GM18868 (cell line): Measurements from ENCODE around the gene PSMD3.
"Not testable (repeated sequence)": the region's sequence is repeated elsewhere in the genome, so short reads cannot be mapped to it uniquely, and the experiment has no call there.

Source experiments
- ATAC-seq: cut with Tn5 transposase; IDR thresholded peaks from one replicate; pipeline ENCODE4 v1.9.1; 2021; ENCODE audit warnings: mild to moderate bottlenecking, moderate library complexity; ENCODE audit not compliant: unreplicated experiment

PSMD3 gene

DNA sequence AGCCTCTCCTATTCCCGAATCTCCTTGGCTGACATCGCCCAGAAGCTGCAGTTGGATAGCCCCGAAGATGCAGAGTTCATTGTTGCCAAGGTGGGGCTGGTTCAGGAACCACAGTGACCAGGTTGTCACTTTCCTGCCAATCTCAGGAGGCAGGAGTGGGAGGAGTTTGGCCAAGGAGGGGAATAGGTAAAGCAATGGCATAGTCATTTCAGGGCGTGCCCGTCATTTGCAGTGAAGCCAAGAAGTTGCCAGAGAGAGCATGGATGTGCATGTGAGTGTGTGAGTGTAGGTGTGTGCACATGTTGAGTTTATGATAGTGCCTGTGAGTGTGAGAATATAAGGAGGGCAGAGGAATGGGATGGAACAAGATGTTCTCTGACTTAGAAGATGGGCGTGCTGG is 14.8 kb downstream of the PSMD3 start:
- no peak for ATAC-seq

DNA sequence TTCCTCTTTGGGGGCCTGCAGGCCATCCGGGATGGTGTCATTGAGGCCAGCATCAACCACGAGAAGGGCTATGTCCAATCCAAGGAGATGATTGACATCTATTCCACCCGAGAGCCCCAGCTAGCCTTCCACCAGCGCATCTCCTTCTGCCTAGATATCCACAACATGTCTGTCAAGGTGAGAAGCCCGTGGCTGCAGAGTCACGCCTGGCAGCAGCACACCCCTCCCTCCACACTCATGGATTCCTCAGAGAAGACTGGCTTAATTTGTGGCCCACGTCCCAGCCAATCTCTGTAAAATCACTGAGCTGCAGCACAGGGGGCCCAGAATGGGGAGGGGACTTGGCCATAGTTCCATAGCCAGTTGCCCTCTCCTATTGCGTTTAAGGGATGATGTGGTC is 15.6 kb downstream of the PSMD3 start:
- no peak for ATAC-seq

DNA sequence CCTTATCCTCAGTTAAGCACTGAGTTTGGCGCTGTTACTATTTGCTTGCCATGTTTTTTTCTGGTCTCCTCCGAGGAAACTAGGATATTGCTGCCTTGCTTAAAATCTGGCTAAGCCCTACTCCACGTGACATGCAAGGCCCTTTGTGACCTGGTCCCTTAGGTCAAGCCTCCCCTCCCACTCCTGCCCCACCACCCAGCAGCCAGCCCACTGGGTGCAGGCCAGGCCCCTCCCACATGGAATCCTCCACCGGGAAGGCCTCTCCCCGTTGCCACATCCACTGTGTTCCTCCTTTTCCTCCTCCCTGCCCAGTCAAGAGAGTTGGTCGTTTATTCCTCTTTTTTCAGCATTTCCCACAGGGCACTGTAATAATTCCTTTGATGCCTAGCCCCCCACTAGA is 16.2 kb downstream of the PSMD3 start:
- ATAC-seq = no peak

DNA sequence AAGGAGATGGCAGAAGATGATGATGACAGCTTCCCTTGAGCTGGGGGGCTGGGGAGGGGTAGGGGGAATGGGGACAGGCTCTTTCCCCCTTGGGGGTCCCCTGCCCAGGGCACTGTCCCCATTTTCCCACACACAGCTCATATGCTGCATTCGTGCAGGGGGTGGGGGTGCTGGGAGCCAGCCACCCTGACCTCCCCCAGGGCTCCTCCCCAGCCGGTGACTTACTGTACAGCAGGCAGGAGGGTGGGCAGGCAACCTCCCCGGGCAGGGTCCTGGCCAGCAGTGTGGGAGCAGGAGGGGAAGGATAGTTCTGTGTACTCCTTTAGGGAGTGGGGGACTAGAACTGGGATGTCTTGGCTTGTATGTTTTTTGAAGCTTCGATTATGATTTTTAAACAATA is 16.9 kb downstream of the PSMD3 start:
- ATAC-seq = no peak

DNA sequence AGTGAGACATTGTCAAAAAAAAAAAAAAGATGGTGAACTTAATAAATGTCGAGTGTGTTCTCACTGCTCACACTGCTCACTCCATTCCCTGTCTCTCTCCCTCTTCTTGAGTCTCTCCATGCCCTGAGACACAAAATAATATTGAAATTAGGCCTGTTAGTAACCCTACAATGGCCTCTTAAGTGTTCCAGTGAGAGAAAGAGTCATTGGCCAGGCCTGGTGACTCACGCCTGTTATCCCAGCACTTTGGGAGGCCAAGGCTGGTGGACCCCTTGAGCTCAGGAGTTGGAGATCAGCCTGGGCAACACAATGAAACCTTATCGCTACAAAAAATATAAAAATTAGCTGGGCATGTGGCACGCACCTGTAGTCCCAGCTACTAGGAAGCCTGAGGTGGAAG is 18.5 kb downstream of the PSMD3 start:
- no peak for ATAC-seq

DNA sequence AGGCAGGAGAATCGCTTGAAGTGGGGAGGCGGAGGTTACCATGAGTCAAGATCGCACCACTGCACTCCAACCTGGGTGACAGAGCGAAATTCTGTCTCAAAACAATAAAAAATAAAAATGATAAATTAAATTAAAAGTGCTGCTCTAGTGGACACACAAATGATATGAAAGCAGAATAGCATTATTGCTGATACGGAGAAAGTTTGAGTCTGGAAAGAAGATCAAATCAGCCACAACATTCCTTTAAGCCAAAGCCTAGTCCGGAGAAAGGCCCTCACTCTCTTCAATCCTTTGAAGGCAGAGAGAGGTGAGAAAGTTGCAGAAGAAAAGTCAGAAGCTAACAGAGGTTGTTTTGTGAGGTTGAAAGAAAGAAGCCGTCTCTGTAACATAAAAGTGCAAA is 19.6 kb downstream of the PSMD3 start:
- no peak for ATAC-seq

DNA sequence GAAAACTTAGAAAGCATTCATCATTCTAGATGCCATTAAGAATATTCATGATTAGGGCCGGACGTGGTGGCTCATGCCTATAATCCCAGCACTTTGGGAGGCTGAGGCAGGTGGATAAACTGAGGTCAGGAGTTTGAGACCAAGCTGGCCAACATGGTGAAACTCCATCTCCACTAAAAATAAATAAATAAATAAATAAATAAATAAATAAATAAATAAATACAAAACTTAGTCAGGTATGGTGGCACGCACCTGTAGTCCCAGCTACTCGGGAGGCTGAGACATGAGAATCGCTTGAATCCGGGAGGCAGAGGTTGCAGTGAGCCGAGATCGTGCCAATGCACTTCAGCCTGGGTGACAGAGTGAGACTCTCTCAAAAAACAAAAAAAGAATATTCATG is 20.7 kb downstream of the PSMD3 start:
- not testable (repeated sequence) for ATAC-seq

DNA sequence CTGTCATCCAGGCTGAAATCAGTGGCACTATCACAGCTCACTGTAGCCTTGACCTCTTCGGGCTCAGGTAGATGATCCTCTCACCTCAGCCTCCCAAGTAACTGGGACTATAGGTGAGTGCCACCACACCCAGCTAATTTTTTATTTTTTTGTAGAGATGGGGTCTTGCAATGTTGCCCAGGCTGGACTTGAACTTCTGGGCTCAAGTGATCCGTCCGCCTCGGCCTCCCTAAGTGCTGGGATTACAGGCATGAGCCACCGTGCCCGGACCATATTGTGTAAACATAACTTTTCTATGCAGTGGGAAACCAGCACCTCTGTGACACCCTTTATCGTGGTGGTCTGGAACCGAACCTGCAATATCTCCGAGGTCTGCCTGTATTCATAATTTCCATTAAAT is 23.5 kb downstream of the PSMD3 start:
- no peak for ATAC-seq

DNA sequence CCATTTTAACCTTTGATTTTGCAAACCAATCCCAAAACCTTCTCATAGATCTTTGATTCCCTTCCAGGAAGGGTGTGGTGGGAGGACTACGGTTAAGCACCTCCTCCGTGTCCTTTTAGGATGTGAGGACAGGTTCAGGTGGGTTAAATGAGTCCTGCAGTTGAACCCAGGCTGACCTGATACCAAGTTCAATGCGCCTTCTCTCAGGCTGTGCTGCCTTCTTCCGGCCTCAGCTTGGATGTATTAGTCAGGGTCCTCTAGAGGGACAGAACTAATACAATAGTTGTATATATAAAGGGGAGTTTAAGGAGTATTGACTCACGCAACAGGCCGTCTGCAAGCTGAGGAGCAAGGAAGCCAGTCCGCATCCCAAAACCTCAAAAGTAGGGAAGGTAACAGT is 24.1 kb downstream of the PSMD3 start:
- no peak for ATAC-seq

DNA sequence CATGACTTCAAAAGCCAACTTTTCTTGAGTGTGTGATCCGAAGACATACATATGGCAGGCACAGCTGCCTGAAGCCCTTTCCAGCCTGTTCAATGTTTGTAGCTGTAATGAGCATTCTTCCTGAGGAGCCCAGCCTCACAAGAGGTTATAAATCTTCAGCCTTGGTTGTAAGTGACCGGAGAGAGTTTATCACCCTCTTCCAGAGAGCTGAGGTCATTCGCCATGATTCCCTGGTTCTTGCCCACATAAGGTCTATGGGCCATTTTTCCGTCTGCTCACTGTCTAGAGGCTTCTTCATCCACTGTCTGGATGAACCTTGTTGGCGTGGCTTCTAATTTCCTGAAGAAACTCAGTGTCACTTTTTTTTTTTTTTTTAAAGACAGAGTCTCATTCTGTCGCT is 24.9 kb downstream of the PSMD3 start:
- ATAC-seq = no peak

GRCh38 chr17:40010946-40011500 is 30.4 kb downstream of the PSMD3 start:
- ATAC-seq = not testable (repeated sequence)

DNA sequence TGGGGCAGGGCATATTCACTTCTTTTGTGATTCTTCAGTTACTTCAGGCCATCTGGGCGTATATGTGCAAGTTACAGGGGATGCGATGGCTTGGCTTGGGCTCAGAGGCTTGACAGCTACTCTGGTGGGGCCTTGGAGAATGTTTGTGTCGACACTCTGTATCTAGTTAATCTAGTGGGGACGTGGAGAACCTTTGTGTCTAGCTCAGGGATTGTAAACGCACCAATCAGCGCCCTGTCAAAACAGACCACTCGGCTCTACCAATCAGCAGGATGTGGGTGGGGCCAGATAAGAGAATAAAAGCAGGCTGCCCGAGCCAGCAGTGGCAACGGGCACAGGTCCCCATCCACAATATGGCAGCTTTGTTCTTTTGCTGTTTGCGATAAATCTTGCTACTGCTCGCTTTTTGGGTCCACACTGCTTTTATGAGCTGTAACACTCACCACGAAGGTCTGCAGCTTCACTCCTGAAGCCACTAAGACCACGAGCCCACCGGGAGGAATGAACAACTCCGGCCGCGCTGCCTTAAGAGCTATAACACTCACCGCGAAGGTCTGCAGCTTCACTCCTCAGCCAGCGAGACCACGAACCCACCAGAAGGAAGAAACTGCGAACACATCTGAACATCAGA is 31.5 kb downstream of the PSMD3 start:
- ATAC-seq = not testable (repeated sequence)

GRCh38 chr17:40014375-40014980 is 33.9 kb downstream of the PSMD3 start:
- no peak for ATAC-seq

DNA sequence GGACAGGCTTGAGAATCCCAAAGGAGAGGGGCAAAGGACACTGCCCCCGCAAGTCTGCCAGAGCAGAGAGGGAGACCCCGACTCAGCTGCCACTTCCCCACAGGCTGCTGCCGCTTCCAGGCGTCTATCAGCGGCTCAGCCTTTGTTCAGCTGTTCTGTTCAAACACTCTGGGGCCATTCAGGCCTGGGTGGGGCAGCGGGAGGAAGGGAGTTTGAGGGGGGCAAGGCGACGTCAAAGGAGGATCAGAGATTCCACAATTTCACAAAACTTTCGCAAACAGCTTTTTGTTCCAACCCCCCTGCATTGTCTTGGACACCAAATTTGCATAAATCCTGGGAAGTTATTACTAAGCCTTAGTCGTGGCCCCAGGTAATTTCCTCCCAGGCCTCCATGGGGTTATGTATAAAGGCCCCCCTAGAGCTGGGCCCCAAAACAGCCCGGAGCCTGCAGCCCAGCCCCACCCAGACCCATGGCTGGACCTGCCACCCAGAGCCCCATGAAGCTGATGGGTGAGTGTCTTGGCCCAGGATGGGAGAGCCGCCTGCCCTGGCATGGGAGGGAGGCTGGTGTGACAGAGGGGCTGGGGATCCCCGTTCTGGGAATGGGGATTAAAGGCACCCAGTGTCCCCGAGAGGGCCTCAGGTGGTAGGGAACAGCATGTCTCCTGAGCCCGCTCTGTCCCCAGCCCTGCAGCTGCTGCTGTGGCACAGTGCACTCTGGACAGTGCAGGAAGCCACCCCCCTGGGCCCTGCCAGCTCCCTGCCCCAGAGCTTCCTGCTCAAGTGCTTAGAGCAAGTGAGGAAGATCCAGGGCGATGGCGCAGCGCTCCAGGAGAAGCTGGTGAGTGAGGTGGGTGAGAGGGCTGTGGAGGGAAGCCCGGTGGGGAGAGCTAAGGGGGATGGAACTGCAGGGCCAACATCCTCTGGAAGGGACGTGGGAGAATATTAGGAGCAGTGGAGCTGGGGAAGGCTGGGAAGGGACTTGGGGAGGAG is 34.7 kb downstream of the PSMD3 start, which contains the start of gene CSF3:
Gene CSF3 (plus strand): TSS at position 436 of the 993 bp plus-strand sequence. CDS start 35 bp downstream, at position 471.
- no peak for ATAC-seq

- ATAC-seq = no peak
Measured at GRCh38 chr17:40015998-40016985, 35.7 kb downstream of the PSMD3 start.

GRCh38 chr17:40017422-40018080 is 36.9 kb downstream of the PSMD3 start:
- ATAC-seq = no peak

DNA sequence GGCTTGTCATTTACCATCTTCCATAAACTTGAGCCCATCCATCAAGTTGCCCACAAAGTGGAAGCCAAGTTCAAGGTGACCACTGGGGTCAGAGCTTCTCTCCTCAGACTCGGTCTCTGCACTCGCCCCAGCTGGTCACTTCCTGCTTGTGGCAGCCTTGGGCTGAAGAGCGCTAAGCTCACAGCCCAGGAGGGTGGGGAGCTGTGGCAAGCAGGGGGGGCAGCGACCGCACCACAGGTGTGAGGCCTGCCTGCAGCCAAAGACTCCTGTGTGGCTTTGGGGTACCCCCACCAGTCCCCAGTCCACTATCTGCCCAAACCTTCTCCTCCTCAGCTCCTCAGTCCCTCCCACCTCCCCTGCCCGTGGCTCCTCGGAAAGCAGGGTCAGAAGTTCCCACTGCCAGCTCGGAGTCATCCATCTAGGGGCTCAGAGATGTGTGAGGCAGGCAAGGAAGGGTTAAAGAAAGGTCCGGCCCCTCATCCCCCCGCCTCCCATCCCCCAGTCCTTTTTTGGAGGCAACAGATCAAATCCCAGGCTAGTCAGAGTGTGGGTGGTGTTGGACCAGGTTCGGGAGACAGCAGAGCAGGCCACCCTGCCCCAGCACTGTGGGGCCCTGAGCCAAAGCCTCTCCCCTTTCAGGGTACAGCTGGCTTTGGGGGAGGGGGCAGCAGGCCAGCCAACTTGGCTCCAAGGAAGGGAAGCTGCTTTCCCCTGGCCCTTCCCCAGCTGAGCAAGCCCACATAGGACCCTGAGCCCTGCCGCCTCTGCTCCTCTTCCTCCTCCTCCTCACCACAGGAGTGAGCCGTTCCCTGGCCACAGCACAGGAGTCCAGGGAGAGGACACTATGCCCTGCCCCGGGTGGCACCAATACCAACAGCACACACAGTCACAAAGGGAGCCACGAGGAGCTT is 37.9 kb downstream of the PSMD3 start:
- no peak for ATAC-seq

DNA sequence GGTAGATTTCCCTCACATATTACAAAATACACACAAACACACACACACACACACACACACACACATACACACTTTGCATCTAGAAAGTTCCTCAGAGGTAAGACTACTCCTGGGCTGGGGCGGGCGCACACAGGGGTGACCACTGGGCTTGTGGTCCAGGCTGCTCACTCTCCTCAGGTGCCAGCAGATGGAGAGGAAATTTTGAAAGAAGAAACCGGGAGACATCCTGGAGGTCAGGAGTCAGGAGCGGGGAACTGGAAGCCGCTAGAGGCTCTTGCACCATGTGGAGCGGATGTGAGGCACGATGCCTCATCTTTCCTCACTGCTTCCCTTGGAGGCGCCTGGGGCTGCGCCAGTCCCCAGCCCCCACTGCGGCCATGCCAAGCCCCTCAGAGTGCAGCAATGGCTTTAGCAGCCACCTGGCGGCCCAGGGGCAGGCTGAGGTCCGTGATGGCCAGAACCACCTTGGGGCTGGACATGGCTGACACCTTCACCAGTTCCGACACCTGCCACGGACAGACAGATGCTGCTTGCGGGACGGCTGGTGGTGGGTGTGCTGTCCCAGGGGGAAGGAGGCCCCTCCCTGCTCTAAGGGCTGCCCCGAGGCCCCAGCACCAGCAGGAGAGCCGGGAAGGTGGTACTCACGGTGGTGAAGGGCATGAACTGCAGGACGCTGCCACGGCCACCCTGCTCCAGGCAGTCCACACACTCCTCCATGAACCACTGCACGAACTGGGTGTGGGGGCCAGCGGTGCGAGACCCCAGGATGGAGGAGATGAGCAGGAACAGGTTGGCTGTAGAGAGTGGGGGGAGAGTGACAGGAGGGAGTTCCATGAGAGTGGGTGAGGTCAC is 38.8 kb downstream of the PSMD3 start:
- no peak for ATAC-seq
